Fibroblast of villous mesenchyme (primary cell): Measurements from ENCODE around the gene PHKG2. TPM values are rescaled to one million over a fixed set of nuclear protein-coding genes. Genes with fewer than 3 reads are reported as not detected.
A peak's percentile ranks its signal among the peaks of the same experiment; 100 is the strongest.

Source experiments
- DNase-seq: peaks from one replicate; pipeline ENCODE4 v3.0.0-alpha.2; 2010; ENCODE audit warnings: low read depth
- H3K4me3 ChIP-seq: 2 replicates; pipeline ENCODE4 v1.5.1; 2011; ENCODE audit warnings: low read depth, mild to moderate bottlenecking, low read length
- CTCF ChIP-seq: IDR thresholded peaks from 2 replicates; pipeline ENCODE4 v1.5.1; 2012; ENCODE audit warnings: low read depth, mild to moderate bottlenecking, low read length; ENCODE audit not compliant: insufficient read depth
- total RNA-seq: library from RNA; depleted of rRNA; stranded (reverse); fragments of >200 nt; gene quantifications from 2 replicates; pipeline ENCODE4 v1.2.3, GENCODE V29; 2012

Gene PHKG2
- total RNA-seq, 1 donor = 26.3 TPM

DNA sequence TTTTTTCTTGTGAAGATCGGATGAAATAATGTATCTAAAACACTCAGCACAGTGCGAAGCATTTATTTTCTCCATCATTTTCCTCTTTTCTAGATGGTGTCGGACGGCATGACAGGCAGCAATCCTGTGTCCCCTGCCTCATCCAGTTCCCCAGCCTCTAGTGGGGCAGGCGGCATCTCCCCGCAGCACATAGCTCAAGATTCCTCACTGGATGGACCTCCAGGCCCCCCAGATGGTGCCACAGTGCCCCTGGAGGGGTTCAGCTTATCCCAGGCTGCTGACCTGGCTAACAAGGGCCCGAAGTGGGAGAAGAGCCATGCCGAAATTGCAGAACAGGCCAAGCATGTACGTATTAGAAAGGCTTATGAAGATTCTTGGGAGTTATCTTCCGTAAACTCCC is 44.3 kb upstream of the PHKG2 start:
- no peak overlapping the region for H3K4me3 ChIP-seq
- DNase-seq = no peak
- TF ChIP-seq CTCF = no peak

DNA sequence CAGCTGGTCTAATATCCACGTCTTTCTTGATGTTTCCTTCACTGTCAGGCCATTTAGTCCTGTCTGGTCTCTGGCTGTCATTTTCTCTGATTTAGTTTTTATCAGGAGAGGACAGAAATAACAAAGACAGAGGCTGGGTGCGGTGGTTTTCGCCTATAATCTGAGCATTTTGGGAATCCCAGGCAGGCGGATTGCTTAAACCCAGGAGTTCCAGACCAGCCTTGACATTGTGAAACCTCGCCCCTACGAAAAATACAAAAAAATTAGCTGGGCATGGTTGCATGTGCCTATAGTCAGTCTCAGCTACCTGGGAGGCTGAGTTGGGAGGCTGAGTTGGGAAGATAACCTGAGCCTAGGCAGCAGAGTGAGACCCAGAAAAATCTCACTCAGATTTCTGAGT is 42.2 kb upstream of the PHKG2 start:
- no peak for DNase-seq
- TF ChIP-seq CTCF = no peak
- H3K4me3 ChIP-seq = no peak overlapping the region

GRCh38 chr16:30710971-30711370 is 37.3 kb upstream of the PHKG2 start:
- DNase-seq = no peak
- H3K4me3 ChIP-seq = no peak overlapping the region
- TF ChIP-seq CTCF = no peak

DNA sequence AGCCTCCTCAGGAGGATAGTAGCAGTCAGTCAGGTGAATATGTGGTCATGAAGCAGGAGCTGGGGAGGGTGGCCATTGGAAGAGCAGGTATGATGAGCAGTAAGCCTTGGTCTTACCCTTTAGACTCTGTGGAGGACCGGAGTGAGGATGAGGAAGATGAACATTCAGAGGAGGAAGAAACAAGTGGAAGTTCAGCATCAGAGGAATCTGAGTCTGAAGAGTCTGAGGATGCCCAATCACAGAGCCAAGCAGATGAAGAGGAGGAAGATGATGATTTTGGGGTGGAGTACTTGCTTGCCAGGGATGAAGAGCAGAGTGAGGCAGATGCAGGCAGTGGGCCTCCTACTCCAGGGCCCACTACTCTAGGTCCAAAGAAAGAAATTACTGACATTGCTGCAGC is 36.5 kb upstream of the PHKG2 start:
- no peak for DNase-seq
- no peak overlapping the region for H3K4me3 ChIP-seq
- no peak for TF ChIP-seq CTCF

DNA sequence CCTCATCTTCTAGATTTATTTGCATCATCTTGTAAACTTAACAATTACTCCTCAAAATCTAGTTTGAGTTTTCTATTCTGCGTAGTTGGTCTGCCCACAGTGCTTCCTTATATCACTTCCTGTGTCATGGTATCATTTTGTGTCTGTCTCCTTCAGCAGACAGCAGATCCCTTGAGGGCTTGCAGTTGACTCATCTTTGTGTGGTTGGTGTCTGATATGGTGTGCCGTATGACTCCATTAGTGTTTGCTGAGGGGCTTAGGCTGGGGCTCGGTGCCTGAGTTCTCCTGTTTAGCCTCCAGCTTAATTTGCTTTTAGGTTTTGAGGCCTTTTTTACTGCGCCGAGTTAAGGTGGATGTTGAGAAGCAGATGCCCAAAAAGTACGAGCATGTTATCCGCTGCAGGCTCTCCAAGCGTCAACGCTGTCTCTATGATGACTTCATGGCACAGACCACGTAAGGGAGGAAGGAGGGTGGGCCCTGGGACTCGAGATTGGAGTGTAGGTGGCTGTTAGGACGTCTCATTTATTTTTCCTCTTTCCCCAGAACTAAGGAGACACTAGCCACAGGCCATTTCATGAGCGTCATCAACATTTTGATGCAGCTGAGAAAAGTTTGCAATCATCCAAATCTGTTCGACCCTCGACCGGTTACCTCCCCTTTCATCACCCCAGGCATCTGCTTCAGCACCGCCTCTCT is 32.3 kb upstream of the PHKG2 start:
- no peak overlapping the region for H3K4me3 ChIP-seq
- TF ChIP-seq CTCF = no peak
- DNase-seq = peak; percentile 47

DNA sequence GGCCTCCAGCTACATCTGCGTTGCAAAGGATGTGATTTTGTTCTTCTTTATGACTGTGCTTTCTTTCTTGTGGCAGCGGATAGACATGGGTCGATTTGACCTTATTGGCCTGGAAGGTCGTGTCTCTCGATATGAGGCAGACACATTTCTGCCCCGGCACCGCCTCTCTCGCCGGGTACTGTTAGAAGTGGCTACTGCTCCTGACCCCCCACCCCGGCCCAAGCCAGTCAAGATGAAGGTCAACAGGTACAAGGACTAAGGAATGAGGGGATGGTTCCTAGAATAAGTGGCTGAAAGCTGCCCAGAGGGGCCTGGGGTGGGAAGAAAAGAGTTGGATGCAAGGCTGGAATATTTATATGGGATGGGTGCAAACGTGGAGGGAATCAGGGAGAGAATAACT is 28.1 kb upstream of the PHKG2 start:
- no peak overlapping the region for H3K4me3 ChIP-seq
- no peak for TF ChIP-seq CTCF
- DNase-seq = no peak

DNA sequence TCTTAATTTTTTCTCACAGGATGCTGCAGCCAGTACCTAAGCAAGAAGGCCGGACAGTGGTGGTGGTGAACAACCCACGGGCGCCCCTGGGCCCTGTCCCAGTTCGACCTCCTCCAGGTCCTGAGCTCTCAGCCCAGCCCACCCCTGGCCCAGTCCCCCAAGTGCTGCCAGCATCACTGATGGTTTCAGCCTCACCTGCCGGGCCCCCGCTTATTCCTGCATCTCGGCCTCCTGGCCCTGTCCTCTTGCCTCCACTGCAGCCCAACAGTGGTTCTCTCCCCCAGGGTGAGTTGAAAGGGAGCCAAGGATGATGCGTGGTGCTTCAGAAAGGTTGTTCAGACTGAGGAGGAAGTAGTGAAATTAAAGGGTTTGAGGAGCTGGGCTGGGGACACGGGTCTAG is 27.5 kb upstream of the PHKG2 start:
- no peak for DNase-seq
- no peak for TF ChIP-seq CTCF
- H3K4me3 ChIP-seq = no peak overlapping the region
